Measurements from ENCODE around the gene COQ8A.

GRCh38 chr1:226954777-226955176 lies 14.7 kb downstream of the COQ8A start:
- TF ChIP-seq CTCF (IDR thresholded peaks at IDR 0.05) (no peak), POLR2A (IDR thresholded peaks at IDR 0.05) (no peak)
